Liver (tissue), 9 donors: ENCODE measurements around the gene RPL27A. TPM values are rescaled to one million over a fixed set of nuclear protein-coding genes. Genes with fewer than 3 reads are reported as not detected.

Source experiments
- DNase-seq: peaks from one replicate; pipeline ENCODE4 v3.0.0-alpha.2; 2017; ENCODE audit warnings: low spot score
- H3K27ac ChIP-seq, 2 donors: one replicate each; pipeline ENCODE4 v1.7.0; 2013; ENCODE audit warnings: inconsistent platforms in 2 of 2, low read length in 2 of 2, control low read depth in 1 of 2, low read depth in 1 of 2, mild to moderate bottlenecking in 1 of 2
- H3K27me3 ChIP-seq, 4 donors: one replicate each; pipeline versions ENCODE4 v1.6.1 to v1.7.0; 2013; ENCODE audit warnings: low read length in 3 of 4, inconsistent platforms in 1 of 4, mild to moderate bottlenecking in 1 of 4, moderate library complexity in 1 of 4; ENCODE audit not compliant: control insufficient read depth in 4 of 4, insufficient read depth in 4 of 4
- H3K36me3 ChIP-seq, 4 donors: one replicate each; pipeline versions ENCODE4 v1.6.1 to v1.7.0; 2013; ENCODE audit warnings: low read length in 3 of 4, mild to moderate bottlenecking in 3 of 4, low read depth in 1 of 4, moderate library complexity in 1 of 4; ENCODE audit not compliant: control insufficient read depth in 4 of 4, insufficient read depth in 3 of 4
- H3K4me1 ChIP-seq, 4 donors: one replicate each; pipeline versions ENCODE4 v1.6.1 to v1.7.0; 2013; ENCODE audit warnings: low read length in 3 of 4, mild to moderate bottlenecking in 3 of 4, moderate library complexity in 1 of 4; ENCODE audit not compliant: control insufficient read depth in 4 of 4, insufficient read depth in 4 of 4
- H3K4me3 ChIP-seq, 3 donors: one replicate each; pipeline versions ENCODE4 v1.6.1 to v1.7.0; 2013; ENCODE audit warnings: low read length in 3 of 3, control low read depth in 1 of 3, low read depth in 1 of 3, mild to moderate bottlenecking in 1 of 3
- H3K9ac ChIP-seq, 2 donors: one replicate each; pipeline ENCODE4 v1.7.0; 2013; ENCODE audit warnings: low read length in 2 of 2, mild to moderate bottlenecking in 2 of 2, moderate library complexity in 2 of 2, control low read depth in 1 of 2, low read depth in 1 of 2
- H3K9me3 ChIP-seq, 4 donors: one replicate each; pipeline versions ENCODE4 v1.6.1 to v1.7.0; 2013; ENCODE audit warnings: low read length in 3 of 4; ENCODE audit not compliant: control insufficient read depth in 4 of 4
- ATF3 ChIP-seq: IDR thresholded peaks from 2 replicates; pipeline ENCODE4 v1.6.1; 2016; ENCODE audit warnings: antibody characterized with exemption
- CTCF ChIP-seq: fragments of 150-350 bp; IDR thresholded peaks from 2 replicates; pipeline ENCODE4 v1.5.1; 2017; ENCODE audit warnings: improper control_type of control experiment, low read depth, low read length; ENCODE audit not compliant: missing input control
- EGR1 ChIP-seq, 2 donors: IDR thresholded peaks; 2 replicates each; pipeline ENCODE4 v1.6.1; 2016 to 2018; ENCODE audit warnings: antibody characterized with exemption in 2 of 2, low read depth in 2 of 2
- FOXA1 ChIP-seq: IDR thresholded peaks from 2 replicates; pipeline ENCODE4 v1.6.1; 2016; ENCODE audit warnings: antibody characterized with exemption
- FOXA2 ChIP-seq: IDR thresholded peaks from 2 replicates; pipeline ENCODE4 v1.6.1; 2016; ENCODE audit warnings: antibody characterized with exemption
- GABPA ChIP-seq, 2 donors: IDR thresholded peaks in 1 of 2; conservative IDR thresholded peaks in 1 of 2; 2 replicates each; pipeline ENCODE4 v1.6.1; 2016; ENCODE audit warnings: antibody characterized with exemption in 2 of 2, mild to moderate bottlenecking in 1 of 2, moderate library complexity in 1 of 2
- HNF4A ChIP-seq, 2 donors: conservative IDR thresholded peaks; 2 replicates each; pipeline ENCODE4 v1.6.1; 2016; ENCODE audit warnings: antibody characterized with exemption in 2 of 2, mild to moderate bottlenecking in 2 of 2
- HNF4G ChIP-seq: IDR thresholded peaks from 2 replicates; pipeline ENCODE4 v1.6.1; 2016; ENCODE audit warnings: antibody characterized with exemption
- JUND ChIP-seq, 2 donors: IDR thresholded peaks; 2 replicates each; pipeline ENCODE4 v1.6.1; 2016; ENCODE audit warnings: antibody characterized with exemption in 2 of 2
- NR2F2 ChIP-seq: IDR thresholded peaks from 2 replicates; pipeline ENCODE4 v1.6.1; 2016; ENCODE audit warnings: antibody characterized with exemption
- RAD21 ChIP-seq, 2 donors: IDR thresholded peaks; 2 replicates each; pipeline ENCODE4 v1.6.1; 2016; ENCODE audit warnings: antibody characterized with exemption in 2 of 2, mild to moderate bottlenecking in 2 of 2
- RXRA ChIP-seq, 2 donors: IDR thresholded peaks; 2 replicates each; pipeline ENCODE4 v1.6.1; 2017 to 2018; ENCODE audit warnings: antibody characterized with exemption in 2 of 2, mild to moderate bottlenecking in 1 of 2
- SP1 ChIP-seq: IDR thresholded peaks from 2 replicates; pipeline ENCODE4 v1.6.1; 2018; ENCODE audit warnings: antibody characterized with exemption, mild to moderate bottlenecking
- TAF1 ChIP-seq: conservative IDR thresholded peaks from 2 replicates; pipeline ENCODE4 v1.6.1; 2016; ENCODE audit warnings: antibody characterized with exemption, mild to moderate bottlenecking
- YY1 ChIP-seq: IDR thresholded peaks from 2 replicates; pipeline ENCODE4 v1.6.1; 2016; ENCODE audit warnings: antibody characterized with exemption, mild to moderate bottlenecking
- WGBS: extraction: QIAGEN DNeasy Blood & Tissue Kit; methylation state at CpG from one replicate; pipeline ENCODE4 v1.1.7; 2013; 5-methylcytosine and 5-hydroxymethylcytosine counted together
- polyA plus RNA-seq, 2 donors: library from polyadenylated mRNA; stranded (reverse) in 1 of 2; unstranded in 1 of 2; fragments of 200-250 nt in 1 of 2; fragments of >200 nt in 1 of 2; fragmentation: Nextera tagmentation in 1 of 2; extraction: Ambion mirVana in 1 of 2; gene quantifications; one replicate each; pipeline versions ENCODE4 v1.2.1 to v1.2.3, GENCODE V29; 2013 to 2015
- total RNA-seq, 2 donors: library from RNA; depleted of rRNA; stranded (reverse); fragments of >200 nt; gene quantifications; one replicate each; pipeline ENCODE4 v1.2.3, GENCODE V29; 2014
- TF ChIP-seq, protein P1 (sequence below): IDR thresholded peaks from 2 replicates; pipeline ENCODE4 v1.6.1; 2016; ENCODE audit warnings: antibody characterized with exemption
- TF ChIP-seq, protein P2 (sequence below): IDR thresholded peaks from 2 replicates; pipeline ENCODE4 v1.6.1; 2016; ENCODE audit warnings: antibody characterized with exemption
- donor health status: healthy.
- donor health status: healthy.
- donor health status: healthy.
- donor health status: healthy.
- donor health status: healthy.

RPL27A gene
- total and polyA plus RNA-seq, 4 donors = 178 to 928 (median 570) TPM

- no peak for TF ChIP-seq TAF1
Measured at GRCh38 chr11:8721609-8722500, 39.3 kb downstream of the RPL27A start (continued).

DNA sequence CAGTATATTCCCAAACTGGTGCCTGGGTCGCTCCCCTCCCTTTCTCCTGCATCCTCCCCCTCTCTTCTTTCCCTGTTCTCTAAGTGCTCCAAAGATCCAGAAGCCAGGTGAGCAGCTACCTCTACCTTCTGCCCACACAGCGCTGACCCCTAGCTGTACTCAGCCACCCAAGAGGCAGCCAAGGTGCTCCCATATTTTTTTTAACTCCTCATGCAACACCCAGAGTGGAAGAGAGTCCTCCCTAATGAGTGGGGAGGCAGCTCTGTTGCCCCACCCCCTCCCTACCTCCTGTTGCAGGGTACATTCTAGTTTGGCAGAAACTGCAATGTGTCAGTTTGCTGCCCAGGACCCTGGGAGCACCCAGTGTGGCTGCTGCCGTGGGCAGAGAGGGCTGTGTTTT is 40.2 kb downstream of the RPL27A start:
- Histone ChIP-seq H3K9ac (no peak overlapping the region), H3K4me1 (peaks cover 7 to 48% (median 43%) of the 10 kb centered on the region in 4 donors), H3K4me3 (no peak overlapping the region), H3K27me3 (no peaks in the 10 kb centered on the region), H3K36me3 (peaks cover 0 to 8% (median 5%) of the 10 kb centered on the region in 4 donors), H3K27ac (peak overlapping the region in 1 of 2 donors; percentile 62), H3K9me3 (no peaks in the 10 kb centered on the region)
- DNase-seq = no peak
- no peak for TF ChIP-seq JUND (IDR thresholded peaks at IDR 0.05)
- TF ChIP-seq, protein P1, sequence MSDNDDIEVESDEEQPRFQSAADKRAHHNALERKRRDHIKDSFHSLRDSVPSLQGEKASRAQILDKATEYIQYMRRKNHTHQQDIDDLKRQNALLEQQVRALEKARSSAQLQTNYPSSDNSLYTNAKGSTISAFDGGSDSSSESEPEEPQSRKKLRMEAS = no peak
- TF ChIP-seq NR2F2 = no peak
- TF ChIP-seq ATF3 = no peak
- TF ChIP-seq CTCF = no peak
- TF ChIP-seq HNF4G = no peak
- TF ChIP-seq HNF4A (conservative IDR thresholded peaks at IDR 0.05) = no peak
- no peak for TF ChIP-seq RXRA (IDR thresholded peaks at IDR 0.05)
- TF ChIP-seq FOXA1 = no peak
- no peak for TF ChIP-seq TAF1
- no peak for TF ChIP-seq RAD21 (IDR thresholded peaks at IDR 0.05)
- TF ChIP-seq YY1 = no peak
- no peak for TF ChIP-seq GABPA (IDR thresholded peaks at IDR 0.05 in 1 of 2, conservative IDR thresholded peaks at IDR 0.05 in 1 of 2)
- TF ChIP-seq, protein P2, sequence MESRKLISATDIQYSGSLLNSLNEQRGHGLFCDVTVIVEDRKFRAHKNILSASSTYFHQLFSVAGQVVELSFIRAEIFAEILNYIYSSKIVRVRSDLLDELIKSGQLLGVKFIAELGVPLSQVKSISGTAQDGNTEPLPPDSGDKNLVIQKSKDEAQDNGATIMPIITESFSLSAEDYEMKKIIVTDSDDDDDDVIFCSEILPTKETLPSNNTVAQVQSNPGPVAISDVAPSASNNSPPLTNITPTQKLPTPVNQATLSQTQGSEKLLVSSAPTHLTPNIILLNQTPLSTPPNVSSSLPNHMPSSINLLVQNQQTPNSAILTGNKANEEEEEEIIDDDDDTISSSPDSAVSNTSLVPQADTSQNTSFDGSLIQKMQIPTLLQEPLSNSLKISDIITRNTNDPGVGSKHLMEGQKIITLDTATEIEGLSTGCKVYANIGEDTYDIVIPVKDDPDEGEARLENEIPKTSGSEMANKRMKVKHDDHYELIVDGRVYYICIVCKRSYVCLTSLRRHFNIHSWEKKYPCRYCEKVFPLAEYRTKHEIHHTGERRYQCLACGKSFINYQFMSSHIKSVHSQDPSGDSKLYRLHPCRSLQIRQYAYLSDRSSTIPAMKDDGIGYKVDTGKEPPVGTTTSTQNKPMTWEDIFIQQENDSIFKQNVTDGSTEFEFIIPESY = no peak
- TF ChIP-seq FOXA2 = no peak
- TF ChIP-seq EGR1 (IDR thresholded peaks at IDR 0.05; ENCODE audit: low read depth in 2 of 2) = no peak
- TF ChIP-seq SP1 = no peak
- 91% methylated on average over 3 of the region's 3 CpGs for WGBS

- 93% methylated on average over 7 of the region's 7 CpGs for WGBS
- no peak for DNase-seq
- Histone ChIP-seq H3K4me1 (peaks cover 7 to 45% (median 39%) of the 10 kb centered on the region in 4 donors), H3K36me3 (peaks cover 0 to 8% (median 5%) of the 10 kb centered on the region in 4 donors), H3K27ac (no peak overlapping the region), H3K9me3 (no peaks in the 10 kb centered on the region), H3K9ac (no peak overlapping the region), H3K4me3 (no peak overlapping the region), H3K27me3 (no peaks in the 10 kb centered on the region)
- TF ChIP-seq, protein P2 = no peak
- TF ChIP-seq EGR1 (IDR thresholded peaks at IDR 0.05; ENCODE audit: low read depth in 2 of 2) (no peak), GABPA (IDR thresholded peaks at IDR 0.05 in 1 of 2, conservative IDR thresholded peaks at IDR 0.05 in 1 of 2) (no peak), RXRA (IDR thresholded peaks at IDR 0.05) (no peak), FOXA2 (no peak), CTCF (no peak), NR2F2 (no peak)
Measured at GRCh38 chr11:8723711-8724110, 41.1 kb downstream of the RPL27A start.
